Measurements from ENCODE around the gene ALDH3B1.
A peak's percentile ranks its signal among the peaks of the same experiment; 100 is the strongest.

The ALDH3B1 gene

DNA sequence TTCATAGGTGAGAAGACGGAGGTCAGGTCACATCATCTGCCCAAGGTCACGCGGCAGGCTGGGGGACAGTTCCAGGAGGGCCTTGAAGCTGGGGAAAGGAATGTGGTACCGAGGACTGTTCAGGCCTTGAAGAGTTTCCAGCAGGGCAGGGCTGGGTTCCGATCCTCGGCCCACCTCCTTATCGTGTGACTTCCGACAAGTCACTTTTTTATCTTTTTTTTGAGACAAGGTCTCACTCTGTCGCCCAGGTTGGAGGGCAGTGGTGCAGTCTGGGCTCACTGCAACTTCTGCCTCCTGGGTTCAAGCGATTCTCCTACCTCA, 21.0 kb downstream of the ALDH3B1 start:
- no peak for DNase-seq (ENCODE audit: low read depth in 2 of 2)

DNA sequence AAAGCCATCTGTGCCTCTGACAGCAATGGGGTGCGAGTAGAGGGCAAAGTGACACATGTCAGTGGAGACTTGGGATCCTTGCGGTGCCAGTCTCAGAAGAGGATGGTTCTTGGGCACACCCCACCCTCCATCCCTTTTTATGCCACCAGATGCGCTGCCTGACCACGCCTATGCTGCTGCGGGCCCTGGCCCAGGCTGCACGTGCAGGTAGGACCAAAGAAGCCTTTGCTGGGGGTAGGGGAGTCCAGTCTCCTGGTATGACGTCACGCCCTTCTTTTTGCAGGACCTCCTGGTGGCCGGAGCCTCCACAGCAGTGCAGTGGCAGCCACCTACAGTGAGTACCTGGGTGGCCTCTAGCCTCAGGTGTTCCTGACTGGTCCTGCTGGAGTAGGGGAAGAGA, 21.9 kb downstream of the ALDH3B1 start:
- DNase-seq (ENCODE audit: low read depth in 2 of 2), result no peak

DNA sequence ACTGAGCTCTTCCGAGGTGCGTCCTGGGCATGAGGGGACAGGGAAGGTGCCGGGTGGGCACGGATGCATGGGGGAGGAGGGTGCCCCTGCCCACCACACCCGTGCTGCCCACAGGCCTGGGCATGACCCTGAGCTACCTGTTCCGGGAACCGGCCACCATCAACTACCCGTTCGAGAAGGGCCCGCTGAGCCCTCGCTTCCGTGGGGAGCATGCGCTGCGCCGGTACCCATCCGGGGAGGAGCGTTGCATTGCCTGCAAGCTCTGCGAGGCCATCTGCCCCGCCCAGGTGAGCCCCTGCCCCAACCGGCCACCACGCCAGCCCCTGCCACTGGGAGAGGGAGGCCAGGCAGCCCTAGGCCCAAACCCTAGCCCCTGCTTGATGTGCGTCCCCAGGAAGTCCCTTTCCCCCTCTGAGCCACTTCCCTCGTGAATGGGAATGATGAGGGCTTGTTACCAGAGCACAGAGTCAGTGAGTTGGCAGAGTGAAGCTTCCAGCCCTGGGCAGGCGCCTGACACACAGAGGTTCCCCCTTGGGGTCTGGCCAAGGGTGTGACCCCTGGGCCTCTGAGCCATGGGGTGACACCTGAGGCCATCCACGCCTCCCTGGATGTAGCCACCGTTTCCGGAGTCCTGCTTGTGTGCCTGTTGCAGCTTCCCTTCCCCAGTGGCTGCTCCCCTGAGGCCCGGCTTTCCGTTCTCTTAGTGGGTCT, 23.0 kb downstream of the ALDH3B1 start:
- DNase-seq (ENCODE audit: low read depth in 2 of 2), result no peak

DNA sequence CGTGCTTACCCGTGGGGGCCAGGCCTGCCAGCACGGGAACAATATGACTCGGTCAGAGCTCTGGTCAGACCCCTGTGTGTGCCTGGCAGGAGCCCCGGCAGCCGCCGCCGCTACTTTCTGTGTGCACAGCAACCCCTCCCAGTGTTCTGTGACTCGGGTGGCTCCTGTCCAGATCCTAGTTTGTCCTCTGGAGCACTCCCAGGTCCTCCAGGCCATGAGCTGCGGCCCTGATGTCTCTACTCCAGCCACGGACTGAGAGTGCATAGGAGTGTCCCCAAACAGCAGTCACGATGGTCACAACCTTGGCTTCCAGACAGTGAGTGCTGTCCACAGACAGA, 23.6 kb downstream of the ALDH3B1 start:
- no peak for DNase-seq (ENCODE audit: low read depth in 2 of 2)

DNA sequence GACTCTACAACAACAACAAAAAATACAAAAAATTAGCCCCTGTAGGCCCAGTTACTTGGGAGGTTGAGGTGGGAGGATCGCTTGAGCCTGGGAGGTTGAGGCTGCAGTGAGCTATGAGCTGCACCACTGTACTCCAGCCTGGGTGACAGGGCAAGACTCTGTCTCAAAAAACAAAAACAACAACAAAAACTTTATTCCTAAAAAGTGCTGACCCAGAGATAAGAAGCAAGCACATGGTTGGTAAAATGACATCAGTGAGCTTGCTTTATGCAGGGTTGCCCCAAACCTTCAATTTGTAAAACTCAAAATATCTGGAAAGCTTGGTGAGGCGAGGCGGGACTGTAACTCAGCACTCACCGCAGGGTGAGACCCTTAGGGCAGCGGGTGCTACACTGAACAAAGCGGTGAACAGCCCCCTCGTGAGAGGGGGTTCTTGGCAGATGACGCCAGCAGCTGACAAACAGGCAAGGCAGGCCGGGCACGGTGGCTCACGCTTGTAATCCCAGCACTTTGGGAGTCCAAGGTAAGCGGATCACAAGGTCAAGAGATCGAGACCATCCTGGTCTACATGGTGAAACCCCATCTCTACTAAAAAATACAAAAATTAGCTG, 25.2 kb downstream of the ALDH3B1 start:
- no peak for DNase-seq (ENCODE audit: low read depth in 2 of 2)

DNA sequence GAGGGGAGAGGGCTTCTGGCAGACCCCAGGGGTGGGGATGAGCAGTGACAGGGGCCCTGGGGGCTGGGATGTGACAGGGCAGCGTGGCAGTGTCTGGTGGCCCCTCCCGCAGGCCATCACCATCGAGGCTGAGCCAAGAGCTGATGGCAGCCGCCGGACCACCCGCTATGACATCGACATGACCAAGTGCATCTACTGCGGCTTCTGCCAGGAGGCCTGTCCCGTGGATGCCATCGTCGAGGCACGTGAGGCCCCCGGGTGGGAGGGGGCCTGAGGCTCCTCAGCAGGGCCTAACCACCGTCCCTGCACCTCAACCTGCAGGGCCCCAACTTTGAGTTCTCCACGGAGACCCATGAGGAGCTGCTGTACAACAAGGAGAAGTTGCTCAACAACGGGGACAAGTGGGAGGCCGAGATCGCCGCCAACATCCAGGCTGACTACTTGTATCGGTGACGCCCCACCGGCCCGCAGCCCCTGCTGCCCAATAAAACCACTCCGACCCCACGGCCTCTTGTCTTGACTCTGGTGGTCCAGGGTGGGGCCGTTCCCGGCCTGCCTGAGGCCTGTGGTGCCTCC, 26.1 kb downstream of the ALDH3B1 start:
- no peak for DNase-seq (ENCODE audit: low read depth in 2 of 2)

DNA sequence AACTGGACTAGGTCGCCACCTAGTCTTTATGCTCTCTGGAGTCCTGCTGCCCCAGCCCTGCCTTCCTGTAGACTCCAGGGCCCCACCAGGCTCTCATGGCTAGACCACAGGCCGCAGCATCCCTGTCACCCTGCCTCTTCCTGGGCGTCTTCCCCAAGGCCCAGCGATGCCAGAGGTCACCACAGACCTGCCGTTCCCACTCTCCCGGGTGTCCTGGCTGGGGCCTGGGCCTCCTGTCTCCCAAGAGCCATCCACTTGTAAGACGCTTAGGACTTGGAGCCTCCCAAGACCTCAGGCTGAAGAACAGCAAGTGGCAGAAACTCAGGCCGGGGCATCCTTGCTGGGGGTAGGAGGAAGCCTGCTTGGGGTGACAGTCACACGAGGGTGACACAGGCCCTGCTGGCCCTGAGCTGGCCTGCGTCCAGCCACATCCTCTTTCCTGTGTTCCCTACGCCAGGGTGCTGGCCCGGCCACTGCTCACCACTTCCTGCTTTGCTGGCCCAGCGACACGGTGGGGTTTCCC, 26.7 kb downstream of the ALDH3B1 start:
- DNase-seq (ENCODE audit: low read depth in 2 of 2), result no peak

DNA sequence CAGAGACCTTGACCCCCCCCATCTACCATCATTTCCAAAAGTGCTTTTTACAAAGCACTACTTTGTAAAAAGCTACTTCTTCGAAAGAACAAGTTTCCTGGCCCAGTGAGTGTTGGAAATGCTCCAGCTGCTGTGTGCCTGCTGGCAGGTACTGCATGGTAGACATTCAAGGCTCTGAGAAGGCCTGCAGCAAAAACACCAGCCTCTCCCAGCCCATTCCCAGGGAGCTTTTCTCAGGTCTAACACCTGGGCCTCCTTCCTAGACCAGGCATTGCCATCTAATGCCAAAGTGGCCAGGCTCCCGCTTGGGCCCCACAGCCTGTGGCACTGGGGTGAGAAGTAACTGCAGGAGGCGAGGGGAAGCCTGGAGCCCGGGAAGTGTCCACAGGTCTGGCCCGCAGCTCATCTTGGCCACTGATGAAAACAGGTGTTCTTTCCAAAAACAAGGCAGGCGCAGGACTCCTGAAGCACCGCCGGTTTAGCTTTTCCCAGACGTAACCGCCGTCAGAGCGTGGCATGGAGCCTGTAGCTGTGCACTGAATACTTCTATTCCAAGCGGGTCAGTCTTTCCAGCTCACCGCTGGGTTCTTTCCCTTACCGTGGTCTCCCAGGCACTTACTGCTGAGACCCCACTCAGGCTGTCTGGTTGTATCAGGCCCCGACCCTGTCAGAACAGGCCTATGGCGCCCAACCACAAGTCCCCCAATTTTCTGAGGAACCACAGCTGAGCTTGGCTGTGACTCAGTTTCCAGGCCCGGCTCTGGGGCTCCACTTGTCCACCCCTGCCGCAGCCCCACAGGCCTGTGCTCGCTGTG, 27.5 kb downstream of the ALDH3B1 start:
- DNase-seq (ENCODE audit: low read depth in 2 of 2), result no peak

DNA sequence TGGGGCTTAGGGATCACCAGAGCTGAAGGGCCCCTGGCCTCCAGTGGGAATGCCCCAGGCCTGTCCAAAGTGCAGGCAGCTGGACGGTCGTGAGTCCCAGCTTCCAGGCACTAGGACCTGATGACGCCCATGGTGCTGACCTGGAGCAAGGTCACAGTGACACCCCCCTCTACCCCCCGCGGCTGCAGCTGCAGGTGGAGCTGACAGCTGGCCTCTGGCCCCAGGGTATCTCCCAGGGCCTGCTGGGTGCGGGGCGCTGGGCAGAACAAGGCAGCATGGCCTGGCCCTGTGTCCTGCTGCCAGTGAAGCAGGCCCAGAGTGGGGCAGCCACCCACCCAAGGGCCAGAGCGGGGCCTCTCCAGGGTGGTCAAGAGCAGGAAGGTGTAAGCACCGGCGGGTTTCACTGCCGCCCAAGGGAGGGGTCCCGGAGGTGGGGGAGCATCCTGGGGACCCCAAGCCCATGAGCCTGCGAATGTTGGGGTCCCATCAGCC, 28.1 kb downstream of the ALDH3B1 start:
- no peak for DNase-seq (ENCODE audit: low read depth in 2 of 2)

DNA sequence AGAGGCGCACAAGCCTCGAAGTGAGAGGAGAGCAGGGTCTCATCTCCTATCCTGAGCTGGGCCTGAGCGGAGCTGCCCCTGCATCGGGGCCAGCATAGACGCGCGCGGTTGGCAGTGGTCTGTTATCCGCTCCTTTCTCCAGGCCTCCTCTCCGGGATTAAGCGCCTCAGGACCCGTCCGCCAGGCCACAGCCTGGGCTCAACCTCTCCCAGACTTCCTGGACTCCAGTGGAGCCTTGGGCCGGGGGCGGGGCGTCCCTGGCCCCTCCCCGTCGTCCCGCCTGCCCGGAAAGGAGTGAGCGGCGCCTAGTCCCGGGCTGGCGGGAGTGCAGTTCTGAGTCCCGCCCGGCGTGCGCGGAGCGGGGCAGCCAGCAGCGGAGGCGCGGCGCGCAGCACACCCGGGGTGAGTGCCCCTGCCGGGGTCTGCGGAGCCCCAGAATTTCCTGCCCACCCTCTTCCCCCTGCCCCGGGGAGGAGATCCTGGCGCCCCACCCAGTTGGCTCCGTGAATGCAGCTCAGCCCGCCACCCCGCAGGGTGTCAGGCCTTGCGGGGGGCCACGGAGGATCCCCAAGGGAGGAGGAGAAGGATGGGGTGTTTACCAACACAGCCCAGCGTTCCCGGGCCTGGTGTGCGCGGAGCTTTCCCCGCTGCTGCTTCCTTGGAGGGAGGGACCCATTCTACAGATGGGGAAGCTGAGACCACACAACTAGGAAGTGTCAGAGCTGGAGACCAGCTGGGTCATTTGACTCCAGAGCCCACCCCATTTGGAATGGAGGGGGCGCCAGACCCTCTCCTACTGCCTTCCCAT, 28.8 kb downstream of the ALDH3B1 start, which contains the start of gene TCIRG1:
TCIRG1 (plus strand) TSS at position 308 of the 808 bp plus-strand sequence. CDS start 2,247 bp downstream, outside the sequence.
- DNase-seq (ENCODE audit: low read depth in 2 of 2), result peak; percentile 52 to 65

DNA sequence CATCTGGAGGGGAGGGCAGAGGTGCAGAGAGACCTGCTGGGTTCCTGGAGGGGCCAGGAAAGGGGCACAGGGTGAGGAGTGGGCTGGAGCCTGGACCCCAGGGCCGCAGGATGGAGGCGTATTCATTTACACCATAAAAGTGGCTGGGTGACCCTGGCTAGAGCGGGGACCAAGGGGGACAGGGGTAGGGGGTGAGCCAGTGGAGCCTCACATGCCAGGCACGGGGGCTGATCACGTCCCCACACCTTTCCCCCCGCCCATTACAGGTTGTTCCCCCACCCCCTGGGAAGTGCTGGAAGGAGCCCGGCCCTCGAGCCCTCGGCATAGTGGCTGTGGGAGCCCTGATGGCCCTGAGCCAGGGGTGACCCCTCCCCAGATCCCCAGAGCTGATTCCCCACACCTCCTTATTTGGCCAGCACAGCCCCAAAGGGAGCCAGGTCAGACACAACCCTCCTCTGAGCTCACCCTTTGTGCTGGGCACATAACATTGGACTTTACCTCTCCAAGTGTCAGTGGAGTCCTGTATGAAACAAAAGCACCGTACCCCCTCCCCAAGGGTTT, 29.5 kb downstream of the ALDH3B1 start:
- DNase-seq (ENCODE audit: low read depth in 2 of 2), result no peak

DNA sequence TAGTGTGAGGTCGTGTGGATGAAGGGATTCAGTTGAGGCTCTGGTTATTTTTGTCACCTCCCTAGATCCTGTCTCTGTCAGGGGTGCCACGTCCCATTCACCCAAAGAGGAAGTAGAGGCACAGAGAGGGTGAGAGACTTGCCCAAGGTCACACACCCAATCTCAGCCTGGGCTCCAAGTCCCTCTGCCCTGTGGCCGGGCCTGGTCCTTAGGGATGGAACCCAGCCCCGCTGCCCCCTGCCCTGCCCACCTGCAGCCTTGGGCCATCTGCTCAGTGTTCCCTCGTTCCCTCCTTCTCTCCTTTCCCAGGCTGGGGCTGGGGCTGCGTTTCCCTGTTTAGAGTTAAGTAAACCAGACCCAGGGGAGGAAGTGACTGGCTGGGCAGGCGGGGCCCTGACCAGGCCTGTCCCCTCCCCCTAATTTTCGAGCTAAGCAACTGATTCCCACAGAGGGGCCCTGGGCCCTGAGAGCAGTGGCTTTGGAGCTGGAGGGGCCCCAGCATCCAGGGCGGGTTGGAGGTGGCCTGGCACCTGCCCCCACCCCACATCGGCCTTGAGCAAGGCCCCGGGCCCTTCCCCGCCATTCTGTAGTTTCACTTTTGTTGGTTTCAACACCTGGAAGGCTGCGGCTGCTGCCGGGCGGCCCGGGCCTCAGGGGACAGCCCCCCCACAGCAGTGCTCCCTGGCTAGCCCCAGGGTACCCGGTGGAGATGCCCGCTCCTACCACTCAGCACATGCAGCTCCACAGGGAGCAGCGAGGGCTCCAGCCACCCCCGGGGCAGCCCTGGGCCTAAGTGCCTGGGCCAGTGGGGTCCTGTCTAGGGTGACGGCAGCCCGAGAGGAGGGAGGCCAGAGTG, 30.2 kb downstream of the ALDH3B1 start:
- peak in 1 of 2 donors; percentile 38 for DNase-seq (ENCODE audit: low read depth in 2 of 2)

DNA sequence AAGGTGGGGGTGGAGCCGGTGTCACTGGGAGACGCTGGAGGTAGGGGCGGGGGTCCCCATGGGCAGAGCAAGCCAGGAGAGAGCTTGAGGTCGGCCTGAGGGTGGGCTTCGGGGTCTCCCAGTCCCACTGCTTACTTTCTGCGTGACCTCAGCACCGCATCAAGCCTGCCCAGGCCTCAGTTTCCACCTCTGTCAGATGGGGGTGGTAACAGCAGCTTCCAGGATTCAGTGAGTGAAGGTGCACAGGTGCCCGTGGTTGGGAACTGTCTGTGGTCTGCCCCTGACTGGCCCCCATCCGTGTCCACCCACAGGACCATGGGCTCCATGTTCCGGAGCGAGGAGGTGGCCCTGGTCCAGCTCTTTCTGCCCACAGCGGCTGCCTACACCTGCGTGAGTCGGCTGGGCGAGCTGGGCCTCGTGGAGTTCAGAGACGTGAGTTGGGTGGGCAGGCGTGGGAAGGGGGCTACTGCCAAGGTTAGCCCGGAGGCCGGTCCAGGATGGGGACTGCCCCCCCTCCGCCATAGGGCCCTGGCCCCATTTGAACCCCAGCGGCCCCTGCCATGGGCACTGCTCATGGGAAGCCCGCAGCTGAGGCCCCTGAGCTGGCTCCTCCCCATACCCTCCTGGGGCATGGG, 30.9 kb downstream of the ALDH3B1 start:
- DNase-seq (ENCODE audit: low read depth in 2 of 2), result no peak

DNA sequence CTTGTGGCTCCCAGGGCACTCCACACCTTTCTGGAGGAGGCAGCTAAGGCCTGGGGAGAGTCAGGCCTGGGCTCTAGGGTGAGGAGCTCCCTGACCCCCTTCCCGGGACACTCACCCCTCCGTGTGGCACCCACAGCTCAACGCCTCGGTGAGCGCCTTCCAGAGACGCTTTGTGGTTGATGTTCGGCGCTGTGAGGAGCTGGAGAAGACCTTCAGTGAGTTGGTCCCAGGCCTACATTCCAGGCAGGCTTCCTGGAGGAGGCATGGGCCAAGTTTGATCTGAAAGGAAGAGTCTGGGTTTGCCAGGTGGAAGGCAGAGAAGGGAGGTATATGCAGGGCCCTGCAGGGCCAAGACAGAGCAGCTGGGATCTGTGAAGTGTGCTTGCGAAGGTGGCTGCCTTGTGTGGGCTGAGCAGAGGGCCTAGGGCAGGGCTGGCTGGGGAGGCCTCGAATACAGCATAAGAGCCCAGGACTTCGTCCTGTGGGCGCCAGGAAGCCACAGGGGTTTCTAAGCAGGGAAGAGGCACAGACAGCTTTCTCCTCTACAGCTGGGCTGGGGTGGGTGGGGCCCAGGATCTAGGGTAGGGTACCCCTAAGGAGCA, 31.6 kb downstream of the ALDH3B1 start:
- DNase-seq (ENCODE audit: low read depth in 2 of 2), result no peak

DNA sequence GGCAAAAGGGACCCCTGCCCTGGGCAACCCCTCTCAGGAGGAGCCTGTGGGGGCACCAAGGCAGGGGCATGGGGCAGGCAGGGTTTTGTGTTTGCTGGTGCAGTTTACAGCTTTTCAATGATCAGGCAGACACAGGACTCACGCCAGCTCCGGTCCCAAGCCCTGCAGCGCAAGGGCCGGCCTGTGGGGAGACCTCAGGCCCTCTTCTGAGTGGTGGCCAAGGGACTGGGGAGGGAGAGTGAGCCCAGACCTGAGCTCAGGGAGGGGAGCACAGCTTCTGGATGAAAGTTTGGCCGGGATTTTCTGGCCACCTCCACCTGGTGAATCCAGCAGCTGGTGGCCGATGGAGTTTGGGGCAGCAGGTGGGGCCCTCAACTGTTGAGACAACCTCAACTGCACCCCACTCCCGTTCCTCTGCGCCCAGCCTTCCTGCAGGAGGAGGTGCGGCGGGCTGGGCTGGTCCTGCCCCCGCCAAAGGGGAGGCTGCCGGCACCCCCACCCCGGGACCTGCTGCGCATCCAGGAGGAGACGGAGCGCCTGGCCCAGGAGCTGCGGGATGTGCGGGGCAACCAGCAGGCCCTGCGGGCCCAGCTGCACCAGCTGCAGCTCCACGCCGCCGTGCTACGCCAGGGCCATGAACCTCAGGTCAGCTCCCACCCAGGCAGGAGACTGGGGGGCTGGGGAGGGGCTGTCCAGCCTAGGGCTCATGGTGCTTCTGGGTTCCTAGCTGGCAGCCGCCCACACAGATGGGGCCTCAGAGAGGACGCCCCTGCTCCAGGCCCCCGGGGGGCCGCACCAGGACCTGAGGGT, 32.3 kb downstream of the ALDH3B1 start:
- DNase-seq (ENCODE audit: low read depth in 2 of 2), result no peak

DNA sequence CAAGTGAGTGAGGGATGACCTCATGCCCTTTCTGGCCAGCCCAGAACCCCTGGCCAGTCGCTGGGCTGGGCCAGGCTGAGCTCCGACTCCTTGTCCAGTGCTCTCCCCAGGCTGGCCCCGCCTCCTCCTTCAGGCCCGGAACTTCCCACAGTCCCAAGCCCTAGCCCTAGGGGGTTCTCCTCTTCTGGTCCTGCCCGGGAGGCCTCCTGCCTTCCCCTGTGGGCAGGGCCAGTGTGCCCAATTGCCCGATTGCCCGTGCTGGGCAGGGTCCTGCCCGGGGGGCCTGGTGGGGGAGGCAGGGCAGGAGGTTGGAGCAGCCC, 32.9 kb downstream of the ALDH3B1 start:
- no peak for DNase-seq (ENCODE audit: low read depth in 2 of 2)

DNA sequence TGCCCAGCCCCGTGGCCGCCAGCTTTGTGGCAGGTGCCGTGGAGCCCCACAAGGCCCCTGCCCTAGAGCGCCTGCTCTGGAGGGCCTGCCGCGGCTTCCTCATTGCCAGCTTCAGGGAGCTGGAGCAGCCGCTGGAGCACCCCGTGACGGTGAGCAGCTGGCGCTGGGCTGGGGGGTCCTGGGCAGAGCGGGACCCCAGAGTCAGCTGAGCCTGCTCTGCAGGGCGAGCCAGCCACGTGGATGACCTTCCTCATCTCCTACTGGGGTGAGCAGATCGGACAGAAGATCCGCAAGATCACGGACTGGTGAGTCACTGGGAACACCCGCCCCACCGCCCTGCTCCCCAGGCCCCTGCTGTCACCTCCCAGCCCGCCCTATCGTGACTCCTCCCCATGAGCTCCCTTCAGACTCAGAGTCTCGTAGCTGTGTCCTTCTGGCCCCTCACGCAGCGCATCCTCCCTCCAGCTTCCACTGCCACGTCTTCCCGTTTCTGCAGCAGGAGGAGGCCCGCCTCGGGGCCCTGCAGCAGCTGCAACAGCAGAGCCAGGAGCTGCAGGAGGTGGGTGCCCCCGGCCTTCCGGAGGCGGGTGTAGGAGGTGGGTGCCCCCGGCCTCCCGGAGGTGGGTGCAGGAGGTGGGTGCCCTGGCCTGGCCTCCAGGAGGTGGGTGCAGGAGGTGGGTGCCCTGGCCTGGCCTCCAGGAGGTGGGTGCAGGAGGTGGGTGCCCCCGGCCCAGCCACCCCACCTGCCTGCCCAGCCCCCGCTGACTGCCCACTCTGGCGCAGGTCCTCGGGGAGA, 33.4 kb downstream of the ALDH3B1 start:
- DNase-seq (ENCODE audit: low read depth in 2 of 2), result no peak

Measured in activated CD4-positive, alpha-beta T cell treated with anti-CD3 and anti-CD28 coated beads for 24 hours (primary cell).